ENCODE results near the gene HUNK.
"Not testable (repeated sequence)": the region's sequence is repeated elsewhere in the genome, so short reads cannot be mapped to it uniquely, and the experiment has no call there.

HUNK gene

DNA sequence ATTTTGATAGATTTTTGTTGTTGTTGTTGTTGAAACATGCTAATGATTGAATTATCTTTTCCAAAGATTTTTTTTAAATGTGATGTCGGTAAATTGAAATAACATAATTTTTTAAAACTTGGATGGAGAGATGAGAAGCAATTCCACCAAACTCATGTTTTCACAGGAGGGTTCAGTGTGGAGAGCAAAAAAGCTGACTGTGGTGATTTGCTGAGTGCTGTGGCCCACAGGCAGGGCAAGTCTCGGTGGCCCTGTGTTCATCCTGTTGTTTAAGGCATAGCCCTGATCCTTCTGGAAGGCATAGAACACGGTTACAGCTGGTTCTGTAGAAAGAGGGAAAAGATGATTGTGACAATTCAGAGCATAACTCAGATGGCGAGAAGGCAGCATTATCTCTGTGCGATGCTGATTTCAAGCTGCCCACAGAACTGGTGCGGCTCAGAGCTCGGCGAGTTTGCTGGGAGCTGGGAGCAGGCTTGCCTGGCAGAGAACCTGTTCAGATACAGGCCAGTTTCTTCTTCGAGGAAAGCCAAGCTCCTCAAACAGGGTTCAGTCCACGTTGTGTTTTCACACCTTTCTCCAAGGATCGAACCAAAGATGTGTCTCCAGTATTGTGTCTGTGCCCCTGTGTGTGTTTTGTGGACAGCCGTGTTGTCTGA lies 127.1 kb downstream of the HUNK start:
- peak; percentile 37 for DNase-seq (ENCODE audit: low spot score)

DNA sequence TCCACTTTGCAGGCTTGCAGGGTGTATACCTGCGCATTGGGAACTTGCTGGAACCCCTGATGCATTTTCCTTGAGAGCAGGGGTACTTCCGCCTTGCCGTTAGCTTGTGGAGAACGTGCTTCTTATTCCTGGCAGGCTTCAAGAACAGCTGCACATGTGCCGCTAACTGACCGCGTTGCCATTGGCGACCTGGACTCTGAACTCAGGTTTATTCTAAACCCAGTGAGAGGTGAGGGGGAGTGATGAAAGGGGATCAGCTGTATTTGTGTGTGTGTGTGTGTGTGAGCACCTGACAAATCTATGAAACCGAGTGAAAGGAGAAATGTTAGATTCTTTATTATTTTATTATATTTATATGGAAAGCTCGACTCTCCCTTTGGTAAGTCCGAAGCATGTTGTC lies 128.6 kb downstream of the HUNK start:
- no peak for DNase-seq (ENCODE audit: low spot score)

DNA sequence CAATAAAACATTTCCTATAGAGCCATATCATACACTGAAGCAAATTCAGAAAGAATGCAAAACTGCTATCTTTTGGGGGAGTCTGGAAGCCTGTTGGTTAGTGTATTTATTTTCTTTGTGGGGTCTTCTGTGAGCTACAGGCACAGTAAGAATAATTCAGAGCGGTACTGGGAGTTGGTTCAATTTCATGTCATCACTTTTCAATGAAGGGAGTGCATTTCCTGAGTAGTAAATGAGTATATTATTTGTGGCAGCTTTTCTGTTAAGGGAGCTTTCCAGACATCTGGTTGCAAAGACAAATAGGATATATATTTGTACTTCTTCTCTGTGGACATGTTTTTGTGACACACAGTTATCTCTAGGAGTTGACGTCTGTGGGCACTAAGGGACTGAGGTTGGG lies 130.6 kb downstream of the HUNK start:
- no peak for DNase-seq (ENCODE audit: low spot score)

DNA sequence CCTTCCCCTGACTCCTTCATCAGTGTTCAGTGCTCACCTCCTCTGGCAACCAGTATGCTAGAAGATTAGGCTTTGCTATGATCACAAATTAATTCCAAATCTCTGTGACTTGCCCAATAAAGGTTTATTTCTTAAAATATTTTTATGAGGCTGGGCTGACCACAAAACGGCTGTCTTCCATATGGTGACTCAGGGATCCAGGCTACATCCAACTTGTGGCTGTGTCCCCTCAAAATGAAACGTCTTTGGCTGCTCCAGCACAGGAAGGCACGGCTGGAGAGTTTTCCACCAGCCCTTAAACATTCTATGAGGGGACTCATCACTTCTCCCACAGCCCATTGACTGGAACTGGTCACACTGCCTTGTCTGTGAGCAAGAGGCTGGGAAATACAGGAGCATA lies 131.5 kb downstream of the HUNK start:
- no peak for DNase-seq (ENCODE audit: low spot score)

DNA sequence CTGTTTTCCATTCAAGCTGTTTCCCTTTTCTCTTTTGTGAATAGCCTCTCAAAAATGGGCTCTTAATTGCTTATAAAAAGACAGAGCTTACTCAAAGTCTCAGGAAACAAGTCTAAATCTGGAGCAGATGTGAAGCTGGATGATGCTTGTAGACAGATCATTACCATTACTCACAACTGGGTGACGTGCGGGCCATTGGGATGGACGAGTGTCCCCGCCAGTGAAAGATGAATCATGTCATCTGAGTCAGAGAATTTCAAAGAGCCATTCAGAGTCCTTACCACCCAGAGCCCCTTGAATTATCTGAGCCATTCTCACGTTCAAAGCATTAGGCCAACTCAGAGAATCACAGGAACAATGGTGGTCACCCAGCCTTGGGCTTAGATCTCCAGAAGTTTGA lies 134.6 kb downstream of the HUNK start:
- no peak for DNase-seq (ENCODE audit: low spot score)

DNA sequence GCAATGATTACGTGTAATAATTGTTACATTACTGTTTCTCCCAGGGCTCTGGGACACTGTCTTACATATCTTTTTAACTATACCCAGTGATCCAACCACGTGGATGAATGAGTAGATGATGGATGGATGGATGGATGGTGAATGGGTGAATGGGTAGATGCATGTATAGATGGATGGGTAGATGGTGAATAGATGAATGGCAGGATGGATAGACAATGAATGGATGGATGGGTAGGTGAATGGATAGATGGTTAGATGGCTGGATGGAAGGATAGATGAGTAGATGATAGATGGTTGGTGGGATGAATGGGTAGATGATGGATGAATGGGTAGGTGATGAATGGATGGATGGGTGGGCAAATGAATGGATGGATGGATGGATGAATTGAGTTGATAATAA lies 135.9 kb downstream of the HUNK start:
- DNase-seq (ENCODE audit: low spot score): no peak

DNA sequence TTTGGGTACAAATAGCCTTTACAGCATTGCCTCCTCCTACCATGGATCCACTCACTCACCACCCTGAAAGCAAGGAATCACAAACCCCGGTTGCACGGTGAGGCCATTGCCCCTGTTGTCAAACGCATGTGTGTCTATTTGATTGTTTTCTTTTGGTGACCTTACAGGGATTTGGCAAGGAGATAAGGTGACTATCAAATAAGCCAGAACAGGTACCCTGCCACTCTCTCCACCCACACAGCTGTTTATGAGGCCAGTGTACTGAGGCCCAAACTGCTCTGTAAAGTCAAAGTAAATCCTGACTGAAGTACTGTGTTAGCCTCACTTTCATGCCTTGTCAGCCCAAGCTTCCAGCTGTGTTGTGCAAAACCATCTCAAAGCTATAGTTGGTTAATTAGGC lies 136.4 kb downstream of the HUNK start:
- no peak for DNase-seq (ENCODE audit: low spot score)

DNA sequence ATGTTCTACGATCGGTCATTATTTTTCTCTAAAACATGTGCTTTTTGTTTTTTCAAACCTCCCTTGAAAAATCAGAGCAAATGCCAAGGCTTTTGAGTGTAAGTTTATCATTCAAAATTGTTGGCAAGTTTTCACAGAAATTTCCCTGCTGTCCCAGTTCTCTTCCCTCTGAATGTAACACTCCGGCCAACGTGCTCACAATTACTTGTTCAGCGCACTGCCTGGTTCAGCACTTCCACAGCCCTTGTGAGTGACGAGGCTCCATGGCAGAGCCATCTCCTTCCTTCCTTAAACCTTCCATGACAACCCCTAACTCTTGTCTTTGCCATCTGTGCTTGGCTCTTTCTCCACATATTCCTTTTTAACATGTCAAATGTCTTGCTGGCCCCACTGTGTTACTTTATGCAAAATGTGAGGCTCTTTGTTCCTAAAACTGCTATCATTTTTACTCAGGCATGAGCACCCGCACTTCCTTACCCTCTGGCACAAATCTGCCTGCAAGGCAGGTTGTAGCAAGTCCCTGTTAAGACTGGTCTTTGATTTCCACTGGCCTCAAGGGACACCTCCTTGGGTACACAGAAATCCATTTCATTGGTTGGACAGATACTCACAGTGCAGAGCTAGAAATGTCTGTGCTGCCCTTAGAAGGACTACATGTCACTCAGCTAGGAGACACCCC lies 142.8 kb downstream of the HUNK start:
- DNase-seq (ENCODE audit: low spot score): peak; percentile 20

DNA sequence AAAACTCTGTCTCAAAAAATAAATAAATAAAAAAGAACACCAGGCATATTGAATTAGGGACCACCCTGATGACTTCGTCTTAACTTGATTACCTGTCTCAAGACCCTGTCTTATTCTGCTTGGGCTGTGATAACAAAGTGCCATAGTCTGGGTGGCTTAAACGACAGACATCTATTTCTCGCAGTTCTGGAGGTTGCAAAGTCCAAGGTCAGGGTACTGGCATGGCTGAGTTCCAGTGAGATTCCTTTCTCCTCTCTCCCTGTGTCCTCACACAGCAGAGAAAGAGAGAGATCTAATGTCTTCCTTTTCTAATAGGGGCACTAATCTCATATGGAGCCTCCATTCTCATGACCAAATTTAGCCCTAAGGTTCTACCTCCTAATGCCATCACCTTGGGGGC lies 145.6 kb downstream of the HUNK start:
- no peak for DNase-seq (ENCODE audit: low spot score)

DNA sequence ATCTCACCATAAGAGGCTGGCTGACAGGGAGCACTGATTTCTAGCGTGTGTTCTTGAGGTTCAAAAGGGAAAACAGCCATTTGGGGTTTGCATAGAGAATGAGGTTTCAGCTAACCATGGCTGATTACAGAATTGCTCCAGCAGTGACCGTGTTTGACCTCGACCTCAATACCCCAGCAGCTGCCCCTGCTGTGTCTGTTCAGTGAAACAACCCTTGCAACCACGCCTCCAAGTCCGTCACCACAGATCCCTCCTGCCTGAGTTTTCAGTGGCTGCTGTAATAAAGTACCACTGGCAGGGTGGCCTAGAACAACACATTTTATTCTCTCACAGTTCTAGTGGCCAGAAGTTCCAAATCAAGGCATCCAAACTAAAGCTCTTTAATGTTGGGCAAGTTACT lies 147.7 kb downstream of the HUNK start:
- DNase-seq (ENCODE audit: low spot score): no peak

DNA sequence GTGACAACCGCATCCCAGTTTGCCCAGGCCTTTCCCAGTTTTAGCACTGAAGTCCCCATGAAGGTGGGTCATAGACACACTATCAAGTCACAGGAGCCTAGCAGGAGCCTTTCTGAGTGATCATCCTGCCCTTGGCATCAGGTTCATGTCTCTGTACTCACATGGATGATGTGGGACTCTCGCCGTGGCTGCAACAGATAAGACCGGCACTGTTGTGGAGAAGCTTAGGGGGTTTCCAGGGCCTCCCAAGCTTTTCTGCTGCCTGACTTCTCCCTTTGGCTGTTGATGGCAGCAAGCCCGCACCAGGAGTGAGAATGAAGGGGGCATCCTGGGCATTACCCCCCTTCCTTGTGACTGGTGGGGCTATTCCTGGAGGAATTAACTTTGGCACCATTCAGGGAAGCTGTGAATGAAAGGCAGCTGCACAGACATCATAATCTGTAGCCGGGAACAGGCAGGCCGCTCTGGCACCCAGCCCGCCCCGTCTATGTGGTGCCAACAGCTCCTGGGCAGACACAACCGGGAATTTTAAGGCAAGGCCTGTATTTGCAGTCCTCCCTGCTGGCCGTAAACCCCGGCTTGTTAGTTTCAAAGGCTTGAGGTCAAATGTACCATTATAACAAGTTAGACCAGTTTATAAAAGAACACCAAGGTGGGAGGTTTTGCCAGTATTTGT lies 148.6 kb downstream of the HUNK start:
- peak; percentile 43 for DNase-seq (ENCODE audit: low spot score)

DNA sequence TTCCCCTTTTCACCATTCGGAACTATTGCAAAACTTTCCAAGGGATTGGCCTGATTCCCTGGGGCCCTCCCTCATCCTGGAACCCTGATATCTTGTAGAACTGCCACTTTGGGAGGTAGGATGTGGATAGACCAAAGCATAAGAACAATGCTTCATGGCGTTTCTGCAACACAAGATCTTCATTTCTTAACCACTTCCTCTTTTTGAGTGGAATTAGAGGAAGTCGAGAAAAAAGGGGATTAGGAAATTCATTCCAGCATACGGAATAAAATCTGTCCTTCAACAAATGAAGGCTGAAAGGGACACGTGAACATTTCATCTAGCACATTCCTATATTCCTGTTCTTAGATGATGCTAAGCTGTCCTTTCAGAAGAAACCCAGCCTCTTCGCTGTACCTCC lies 149.3 kb downstream of the HUNK start:
- no peak for DNase-seq (ENCODE audit: low spot score)

DNA sequence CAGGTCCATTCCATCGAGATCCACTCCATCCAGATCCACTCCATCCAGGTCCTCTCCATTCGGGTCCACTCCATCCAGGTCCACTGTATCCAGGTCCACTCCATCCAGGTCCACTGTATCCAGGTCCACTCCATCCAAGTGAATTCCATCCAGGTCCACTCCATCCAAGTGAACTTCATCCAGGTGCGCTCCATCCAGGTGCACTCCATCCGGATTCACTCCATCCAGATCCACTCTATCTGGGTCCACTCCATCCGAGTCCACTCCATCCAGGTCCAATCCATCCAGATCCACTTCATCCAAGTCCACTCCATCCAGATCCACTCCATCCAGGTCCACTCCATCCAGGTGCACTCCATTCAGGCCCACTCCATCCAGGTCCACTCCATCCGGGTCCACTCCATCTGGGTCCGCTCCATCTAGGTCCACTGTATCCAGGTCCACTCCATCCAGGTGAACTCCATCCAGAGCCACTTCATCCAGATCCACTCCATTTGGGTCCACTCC lies 157.4 kb downstream of the HUNK start:
- no peak for DNase-seq (ENCODE audit: low spot score)

DNA sequence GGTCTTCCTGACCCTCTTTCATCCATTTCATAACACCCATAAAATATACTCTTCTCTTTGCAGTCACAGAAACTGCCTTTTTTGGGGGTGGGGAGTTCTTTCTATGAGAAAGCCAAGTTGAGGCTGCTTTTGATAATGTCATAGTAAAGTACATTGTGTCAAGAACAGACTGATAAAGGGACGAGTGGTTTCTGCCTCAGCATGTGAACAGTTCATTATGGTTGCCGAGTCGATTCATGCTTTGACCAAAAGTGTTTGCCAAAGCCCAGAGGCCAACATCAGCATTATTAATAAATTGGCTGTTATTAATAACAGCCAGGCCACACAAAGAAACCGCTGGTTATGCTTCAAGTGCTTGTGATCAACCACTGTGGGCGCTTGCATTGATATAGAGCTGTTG lies 162.0 kb downstream of the HUNK start:
- DNase-seq (ENCODE audit: low spot score): no peak

DNA sequence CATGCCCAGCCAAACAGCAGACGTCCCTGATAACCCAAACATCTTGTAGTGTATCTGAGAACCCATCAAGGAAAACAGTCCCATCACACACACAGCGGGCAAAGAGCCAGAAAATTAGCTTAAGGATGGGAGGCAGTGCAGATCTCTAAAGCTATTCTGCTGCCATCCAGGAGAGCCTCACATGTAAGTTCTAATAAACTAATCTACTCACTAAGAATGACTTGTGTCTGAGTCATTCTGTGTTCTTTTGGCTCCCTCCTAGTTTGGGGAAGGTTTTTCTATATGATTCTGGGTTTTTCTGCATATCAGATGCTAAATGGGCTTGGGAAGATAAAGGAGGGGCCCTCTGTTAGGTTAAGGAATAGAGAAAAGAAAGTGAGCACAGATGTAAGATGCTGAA lies 162.8 kb downstream of the HUNK start:
- no peak for DNase-seq (ENCODE audit: low spot score)

DNA sequence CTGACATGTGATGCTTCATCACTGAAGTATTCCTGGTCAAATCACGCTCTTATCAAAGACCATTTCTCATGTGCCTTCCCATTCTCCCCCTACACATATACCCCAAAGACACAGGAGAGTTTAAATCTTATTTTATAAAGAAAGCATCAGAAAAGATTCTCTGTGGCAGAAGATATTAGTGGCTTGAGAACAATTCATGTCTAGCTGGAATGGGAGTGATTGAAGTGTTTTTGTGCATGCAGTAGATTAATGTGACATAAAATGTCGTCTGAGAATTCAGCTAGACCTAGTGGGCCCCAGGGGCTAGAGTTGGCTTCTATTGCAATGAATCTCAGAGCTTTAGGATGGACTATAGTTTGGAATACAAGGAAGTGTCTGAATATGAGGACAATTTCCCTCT lies 163.9 kb downstream of the HUNK start:
- DNase-seq (ENCODE audit: low spot score): no peak

DNA sequence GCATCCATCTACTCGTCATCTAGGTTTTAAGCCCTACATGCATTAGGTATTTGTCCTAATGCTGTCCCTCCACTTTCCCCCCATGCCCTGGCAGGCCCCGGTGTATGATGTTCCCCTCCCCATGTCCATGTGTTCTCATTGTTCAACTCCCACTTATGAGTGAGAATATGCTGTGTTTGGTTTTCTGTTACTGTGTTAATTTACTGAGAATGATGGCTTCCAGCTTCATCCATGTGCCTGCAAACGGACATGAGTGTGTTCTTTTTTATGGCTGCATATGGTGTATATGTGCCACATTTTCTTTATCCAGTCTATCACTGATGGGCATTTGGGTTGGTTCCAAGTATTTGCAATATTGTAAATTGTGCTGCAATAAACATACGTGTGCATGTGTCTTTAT lies 165.9 kb downstream of the HUNK start:
- not testable (repeated sequence) for DNase-seq (ENCODE audit: low spot score)

DNA sequence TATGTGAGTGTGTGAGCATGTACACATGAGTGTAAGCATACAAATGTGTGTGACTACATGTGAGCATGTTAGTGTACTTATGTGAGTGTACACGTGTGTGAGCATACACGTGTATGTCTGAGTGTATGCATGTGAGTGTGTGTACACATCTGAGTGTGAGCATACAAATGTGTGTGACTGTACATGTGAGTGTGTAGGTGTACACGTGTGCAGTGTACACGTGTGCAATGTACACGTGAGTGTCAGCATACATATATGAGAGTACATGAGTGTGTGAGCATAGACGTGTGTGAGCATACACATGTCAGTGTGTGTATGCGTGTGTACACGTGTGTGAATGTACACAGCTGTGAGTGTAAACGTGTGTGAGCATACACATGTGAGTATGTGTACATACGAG lies 170.6 kb downstream of the HUNK start:
- DNase-seq (ENCODE audit: low spot score): no peak

DNA sequence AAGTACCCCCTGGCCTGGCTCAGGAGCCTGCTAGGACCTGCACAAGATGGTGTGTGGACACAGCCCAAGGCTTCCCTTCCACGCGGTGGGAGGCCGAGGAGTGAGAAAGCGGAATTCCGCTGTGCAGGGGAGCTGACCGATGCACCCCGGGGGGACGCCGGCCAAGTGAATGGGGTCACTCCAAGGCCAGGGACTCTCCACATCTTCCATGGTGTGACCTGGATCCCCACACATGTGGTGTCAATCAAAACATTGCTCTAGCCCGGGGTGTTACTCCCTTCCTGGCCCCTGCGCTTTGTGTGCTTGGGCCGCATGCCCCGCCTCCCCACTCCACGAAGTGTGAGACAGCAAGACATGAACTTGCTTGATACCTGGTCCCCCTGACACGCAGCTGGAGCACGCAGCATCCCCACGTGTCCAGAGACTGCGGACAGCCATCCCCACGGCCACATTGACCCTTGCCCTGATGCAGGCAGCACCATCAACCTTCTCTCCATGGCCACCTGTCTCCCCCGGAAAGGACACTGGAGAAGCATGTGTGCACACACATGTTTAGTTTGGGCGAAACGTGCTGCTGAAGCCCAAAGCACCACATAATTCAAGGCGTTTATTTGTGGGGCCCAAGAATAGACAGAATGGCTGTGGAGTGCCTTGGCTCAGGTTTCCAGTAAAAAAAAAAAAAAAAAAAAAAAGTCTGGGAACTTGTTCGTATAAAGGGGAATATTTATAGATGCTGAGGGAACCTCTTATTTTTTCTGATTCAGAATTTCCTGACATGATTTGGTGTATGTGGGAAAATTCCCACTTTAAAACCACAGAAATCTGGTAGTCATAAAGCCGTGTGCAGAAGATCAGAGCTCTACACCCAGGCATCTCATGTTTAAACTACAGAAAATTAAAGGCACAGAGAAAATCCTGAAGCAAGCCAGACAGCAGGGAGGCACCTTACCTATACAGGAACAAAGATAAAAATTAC lies 171.7 kb downstream of the HUNK start:
- DNase-seq (ENCODE audit: low spot score): no peak

DNA sequence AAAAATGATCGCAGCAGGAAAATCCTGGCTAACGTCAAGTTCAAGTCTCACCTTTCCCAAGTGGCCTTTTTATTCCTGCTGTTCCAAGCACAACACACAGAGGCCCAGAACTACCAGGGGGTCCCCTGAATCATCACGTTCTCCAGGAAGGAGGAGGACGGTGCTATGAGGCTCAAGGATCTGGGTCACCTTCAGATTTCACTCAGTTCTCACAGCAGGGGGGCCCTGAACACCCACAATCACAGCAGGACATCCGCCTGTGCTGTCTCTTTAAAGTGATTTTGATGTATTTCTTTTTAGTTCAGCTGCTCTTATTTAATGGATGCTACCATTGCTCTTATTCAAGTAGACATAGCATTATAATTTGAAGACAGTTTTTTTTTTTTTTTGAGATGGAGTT lies 173.4 kb downstream of the HUNK start:
- DNase-seq (ENCODE audit: low spot score): no peak

DNA sequence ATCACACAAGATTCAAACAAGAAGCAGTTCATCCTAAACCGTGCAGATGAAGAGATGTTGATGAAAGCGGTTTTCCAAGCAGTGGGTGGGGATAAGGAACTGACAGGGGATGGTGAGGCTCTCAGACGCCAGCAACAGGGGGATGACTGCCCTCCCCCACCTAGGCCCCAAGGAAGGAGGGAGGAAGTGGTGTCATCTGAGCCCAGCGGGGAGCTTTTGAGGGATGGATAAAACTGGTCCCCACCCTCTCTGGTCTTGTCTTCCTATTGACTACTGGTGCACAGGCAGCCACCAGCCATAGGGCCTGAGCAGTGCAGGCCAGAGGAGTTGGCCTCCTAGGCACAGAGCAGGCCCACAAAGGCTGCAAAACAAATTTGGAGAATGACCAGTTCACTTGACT lies 175.5 kb downstream of the HUNK start:
- no peak for DNase-seq (ENCODE audit: low spot score)

All from Ammon's horn (tissue), 1 donor.